Measurements from ENCODE around the gene LRRN2.
"Not testable (repeated sequence)": the region's sequence is repeated elsewhere in the genome, so short reads cannot be mapped to it uniquely, and the experiment has no call there.

Gene LRRN2

DNA sequence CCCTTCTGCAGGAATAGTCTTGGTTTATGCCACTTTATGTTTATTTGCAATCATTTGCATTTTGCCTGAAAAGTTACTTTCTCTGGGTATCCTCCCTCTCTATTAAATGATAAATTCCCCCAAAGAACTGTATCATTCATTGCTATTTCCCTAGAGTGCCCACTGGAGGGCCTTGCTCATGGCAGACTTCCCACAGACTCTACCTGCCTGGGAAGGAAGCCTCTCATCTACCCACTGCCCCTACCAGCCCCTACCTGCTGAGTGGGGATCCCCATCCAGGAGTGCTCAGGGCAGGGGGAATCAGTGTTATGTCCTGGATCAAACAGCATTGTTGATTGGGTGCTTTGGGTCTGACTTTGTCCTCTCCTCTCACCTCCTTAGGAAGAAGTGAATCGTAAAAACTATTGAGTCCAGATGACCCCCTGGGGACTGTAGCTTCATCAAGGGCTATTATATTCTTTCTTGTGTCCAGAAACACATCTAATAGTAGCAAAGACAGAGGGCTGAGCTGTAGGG lies 6.8 kb upstream of the LRRN2 start:
- no peak for DNase-seq (ENCODE audit: low spot score)

DNA sequence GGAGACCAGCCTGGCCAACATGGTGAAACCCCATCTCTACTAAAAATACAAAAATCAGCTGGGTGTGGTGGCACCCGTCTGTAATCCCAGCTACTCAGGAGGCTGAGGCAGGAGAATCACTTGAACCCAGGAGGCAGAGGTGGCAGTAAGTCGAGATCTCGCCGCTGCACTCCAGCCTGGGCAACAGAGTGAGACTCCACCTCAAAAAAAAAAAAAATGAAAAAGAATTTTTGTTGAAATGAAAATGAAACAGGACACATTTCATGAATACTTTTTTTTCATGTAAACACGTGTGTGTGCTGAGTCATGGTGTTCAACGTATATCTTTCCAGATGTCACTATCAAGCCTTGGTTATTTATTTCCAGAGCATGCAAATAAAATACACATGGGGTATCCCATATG lies 5.8 kb upstream of the LRRN2 start:
- not testable (repeated sequence) for DNase-seq (ENCODE audit: low spot score)

DNA sequence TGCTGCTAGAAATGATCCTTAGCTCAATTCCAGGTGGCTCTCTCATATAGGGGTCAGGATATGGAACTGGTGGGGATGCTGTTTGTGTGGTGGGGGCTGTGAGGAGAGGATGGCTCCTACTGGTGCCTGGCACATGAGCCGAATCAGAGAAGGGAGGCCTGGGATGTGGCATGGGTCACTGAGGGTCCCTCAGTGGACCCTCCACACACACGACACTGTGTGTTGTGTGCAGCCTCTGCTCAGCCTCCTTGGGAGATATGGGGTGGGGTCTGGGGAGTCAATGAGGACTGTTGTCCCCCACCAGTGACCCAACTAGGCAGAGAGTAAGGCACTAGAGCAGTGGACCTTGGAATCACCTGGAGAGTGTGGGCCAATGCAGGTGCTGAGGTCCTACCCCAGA lies 3.2 kb upstream of the LRRN2 start:
- DNase-seq (ENCODE audit: low spot score): no peak

DNA sequence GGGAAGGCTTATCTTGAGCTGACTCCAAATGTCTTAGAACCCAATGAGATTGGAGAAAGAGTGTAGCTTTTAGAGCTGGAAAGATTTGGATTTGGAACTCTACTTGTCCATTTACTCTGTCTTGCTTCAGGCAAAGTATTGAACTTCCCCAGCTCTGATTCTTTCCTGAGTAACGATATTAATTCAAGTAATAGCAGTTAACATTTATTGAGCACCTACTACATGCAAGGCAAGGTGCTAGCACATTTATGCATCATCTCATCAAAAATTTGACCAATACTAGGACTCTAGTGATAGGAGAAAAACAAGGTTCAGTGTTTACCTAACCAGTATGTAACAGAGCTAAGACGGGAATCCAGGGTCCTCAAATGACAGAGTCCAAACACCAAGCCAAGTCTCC lies 2.5 kb upstream of the LRRN2 start:
- DNase-seq (ENCODE audit: low spot score): no peak

DNA sequence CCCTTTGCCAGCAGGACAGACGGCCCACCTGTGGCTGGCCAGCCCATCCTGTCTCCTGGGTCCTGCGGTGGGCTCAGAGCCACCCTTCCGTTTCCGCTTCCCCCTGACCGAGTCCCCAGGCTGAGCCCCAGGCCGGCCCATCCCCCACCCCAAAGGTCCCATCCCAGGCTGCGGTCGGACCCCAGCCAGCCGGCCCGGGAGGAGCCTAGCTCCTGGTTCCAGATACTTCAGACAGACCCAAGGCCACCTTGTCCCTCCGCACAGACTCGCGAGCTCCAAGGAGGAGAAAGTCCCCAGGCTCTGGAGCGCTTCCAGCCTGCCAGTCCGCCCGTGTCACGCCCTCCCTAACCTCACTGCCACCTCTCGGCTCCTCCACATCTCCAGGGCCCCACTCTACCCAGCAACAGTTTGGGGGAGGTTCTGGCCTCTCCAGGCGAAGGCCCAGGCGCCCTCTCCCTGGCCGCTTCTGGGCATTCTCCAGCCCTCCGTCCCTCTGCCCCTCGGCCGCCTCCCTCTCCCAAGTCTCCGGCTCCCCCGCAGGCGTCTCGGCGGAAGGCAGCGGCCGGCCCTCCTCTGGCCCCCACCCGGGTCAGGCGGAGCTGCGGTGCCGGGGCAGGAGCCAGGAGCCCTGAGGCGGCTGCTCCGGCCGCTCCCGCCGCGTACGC lies 835 bp downstream of the LRRN2 start:
- DNase-seq (ENCODE audit: low spot score): no peak

DNA sequence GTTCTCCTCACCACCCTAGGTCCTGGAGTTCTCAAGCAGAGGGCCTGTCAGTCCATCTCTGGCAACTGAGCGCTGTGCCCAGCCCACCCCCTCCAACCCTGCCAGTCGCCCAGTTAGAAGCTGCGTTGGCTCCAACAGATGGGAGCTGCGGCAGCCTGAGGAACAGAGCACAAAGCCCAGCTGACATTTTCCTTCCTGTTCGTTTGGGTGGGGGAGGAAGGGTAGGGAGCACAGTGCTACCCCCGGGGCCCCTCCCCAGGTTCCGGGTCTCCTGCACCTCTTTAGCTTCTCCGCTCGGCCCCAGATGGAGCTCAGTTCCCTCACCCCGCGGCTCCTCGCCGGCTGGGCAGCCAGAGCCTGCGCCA lies 1.4 kb downstream of the LRRN2 start:
- no peak for DNase-seq (ENCODE audit: low spot score)

DNA sequence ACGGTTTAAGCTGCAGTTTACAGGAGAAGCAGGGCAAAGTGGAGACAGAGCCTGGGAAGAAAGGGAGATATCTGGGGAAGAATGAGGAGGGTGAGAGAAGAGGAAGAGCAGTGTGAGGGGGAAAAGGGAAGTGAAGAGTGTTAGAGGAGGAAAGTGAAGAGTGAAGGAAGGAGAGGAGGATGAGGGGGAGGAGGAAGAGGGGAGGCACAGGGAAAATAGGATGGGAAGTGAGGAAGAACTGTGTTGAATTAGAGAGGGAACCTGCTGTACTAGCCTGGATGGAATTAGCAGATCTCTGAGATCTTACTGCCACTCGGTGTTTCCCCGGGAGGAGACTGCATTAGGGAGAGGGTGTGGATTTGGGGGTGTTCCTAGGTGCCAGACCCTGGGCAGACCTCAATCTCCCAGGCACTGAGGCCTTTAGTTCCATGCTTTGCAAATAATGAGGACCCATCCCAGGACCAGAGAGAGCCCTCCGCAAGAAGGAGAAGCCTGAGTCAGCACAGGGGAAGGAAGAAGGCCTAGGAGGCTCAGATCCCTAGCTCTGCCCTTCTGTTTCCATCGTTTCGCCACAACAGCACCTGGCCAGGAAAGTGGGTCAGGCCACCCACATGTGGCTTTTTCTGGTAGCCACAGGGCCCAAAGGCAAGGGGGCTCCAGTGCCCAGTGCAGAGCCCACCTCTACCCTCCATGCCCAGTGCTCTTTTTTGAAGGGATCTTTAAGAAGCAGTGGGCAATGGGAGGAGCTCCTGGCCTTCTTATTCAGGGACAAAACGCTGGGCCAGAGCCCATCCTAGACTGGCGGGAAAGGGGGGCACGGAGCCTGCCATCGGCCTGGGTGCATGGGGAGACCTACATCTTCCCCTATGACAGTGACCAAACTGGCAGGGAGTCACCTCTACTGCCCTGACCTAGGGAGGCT lies 2.0 kb downstream of the LRRN2 start:
- no peak for DNase-seq (ENCODE audit: low spot score)

DNA sequence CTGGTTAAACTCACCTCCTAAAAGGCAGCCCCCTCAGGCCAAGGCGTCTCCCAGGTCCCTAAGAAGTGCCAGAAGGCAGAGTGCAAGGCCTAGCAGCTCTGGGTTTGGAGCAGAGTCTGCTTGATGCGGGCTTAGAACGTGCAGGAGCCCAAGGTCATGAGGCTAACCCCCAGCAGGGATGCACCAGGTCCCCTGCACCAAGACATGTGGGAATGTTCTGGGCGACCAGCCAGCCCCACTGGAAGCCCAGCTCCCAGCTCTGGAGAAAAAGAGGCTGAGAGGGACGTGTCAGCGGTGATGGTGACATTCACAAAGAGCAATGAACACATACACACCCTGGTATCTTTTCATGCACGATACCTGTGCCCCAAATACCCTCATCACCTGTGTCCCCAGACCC lies 5.1 kb downstream of the LRRN2 start:
- DNase-seq (ENCODE audit: low spot score): no peak

DNA sequence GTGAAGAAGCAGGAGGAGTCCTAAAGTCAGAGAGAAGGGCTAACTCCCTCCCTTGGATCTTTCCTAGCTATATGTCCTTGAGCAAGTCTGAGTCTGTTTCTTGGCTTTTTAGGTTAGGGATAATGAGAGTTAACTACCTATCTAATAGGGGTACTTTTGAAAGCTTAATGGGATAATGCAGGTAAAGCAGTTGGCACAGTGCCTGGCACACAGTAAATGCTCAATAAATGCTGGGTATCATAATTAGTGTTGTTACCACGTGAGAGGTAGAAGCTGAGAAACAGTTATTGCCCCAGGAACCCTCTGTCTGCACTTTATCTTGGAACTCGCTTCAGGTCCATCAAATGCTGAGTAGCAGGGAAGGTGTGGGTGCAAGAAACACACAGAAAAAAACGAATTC lies 5.5 kb downstream of the LRRN2 start:
- DNase-seq (ENCODE audit: low spot score): no peak

DNA sequence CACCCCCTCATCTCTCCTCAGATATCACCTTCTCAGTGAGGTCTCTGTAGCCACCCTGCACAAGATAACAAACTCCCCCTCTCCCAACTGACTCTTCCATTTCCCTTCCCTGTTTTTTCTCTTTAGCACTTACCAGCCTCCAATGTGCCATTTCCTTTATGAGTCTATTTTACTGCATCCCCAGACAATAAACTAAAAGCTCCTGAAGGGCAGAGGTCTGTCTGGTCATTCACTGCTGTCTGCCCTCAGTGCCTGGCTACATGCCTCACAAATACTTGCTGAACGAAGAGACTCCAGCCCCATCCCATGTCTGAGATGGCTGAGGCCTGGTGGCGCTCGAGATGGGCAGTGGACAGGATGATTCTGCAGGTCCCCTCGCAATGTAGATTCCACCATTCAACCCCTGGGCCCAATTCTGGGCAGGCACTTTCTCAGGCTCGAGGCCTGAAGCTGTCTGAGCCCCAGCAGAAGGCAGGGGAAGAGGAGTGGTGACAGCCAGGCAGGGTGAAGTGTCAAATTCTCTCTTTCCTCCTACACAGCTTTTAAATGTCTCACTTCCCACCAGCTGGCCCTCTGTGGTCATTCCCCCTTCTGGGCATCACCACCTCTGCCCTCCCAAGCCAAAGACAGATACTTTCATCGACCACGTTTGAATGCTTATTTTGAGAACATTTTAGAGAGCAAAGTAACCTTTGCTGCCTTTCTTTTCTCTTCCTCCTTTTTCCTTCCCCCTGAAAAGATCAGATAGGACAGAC lies 6.6 kb downstream of the LRRN2 start:
- no peak for DNase-seq (ENCODE audit: low spot score)

DNA sequence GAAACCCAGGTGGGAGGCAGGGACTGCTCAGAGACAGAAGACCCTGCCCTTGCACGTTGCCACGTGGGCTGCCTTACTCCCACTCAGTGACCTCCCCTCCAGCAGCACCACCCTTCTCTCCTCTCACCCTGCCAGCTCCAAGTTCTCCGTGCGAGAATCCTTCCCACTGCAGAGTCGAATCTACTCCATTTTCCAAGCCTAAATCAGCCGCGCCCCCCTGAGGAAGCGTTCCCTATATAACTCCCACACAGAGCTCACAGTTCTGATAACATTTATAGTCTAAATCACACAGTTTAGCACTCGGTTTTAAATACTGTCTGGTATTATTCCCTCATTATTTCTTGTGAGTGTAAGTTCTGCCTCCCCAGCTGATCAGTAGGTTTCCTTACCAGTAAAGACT lies 7.7 kb downstream of the LRRN2 start:
- DNase-seq (ENCODE audit: low spot score): no peak

DNA sequence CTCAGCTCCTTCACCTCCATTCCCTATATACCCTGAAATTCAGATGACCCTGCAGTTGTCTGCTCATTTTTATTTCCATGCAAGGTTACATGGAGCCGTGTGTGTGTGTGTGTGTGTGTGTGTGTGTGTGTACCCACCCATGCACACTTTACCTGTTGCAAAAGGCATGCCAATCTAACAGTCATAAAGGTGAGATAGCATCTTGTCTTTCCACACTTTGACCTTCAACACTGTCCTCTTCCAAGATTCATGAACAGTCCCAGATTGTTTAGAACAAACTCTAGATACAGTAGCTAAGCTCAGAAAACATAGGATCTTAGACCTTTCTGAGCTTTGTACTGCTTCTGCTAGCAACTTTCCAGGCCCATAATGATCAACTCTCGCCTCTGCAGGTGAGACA lies 9.5 kb downstream of the LRRN2 start:
- DNase-seq (ENCODE audit: low spot score): no peak

DNA sequence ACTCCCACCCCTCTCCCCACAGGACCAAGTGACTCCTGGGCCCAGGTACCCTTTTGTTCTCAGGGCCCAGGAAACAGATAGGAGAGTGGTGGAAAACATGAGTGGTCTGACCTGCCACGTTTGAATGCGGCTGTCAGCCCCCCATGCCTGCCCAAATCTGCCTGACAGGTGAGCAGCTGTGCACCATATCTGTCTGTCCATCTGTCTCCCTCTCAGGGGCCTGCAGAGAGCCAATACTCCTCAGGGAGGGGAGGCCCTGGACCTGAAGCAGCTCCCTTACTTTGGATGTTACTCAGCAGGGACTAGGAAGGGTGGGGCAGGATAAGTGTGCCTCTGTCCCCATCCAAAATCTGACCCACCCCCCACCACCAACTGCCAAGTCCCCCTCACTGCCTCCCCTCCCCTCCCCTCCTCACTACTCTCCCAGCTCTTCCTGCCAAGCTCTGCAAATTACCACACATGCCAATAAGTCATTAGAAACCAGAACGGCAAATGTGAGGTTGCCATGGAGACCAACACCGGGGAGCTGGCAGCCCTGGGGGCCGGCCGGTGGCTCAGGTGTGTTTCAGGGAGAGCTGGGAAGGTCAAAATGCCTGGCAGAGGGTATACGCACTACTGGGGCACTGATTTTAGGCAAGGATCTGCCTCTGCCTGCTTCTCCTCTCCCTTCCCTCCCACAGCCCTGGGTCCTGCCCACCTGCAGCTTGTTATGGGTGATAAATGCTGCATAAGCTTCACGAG lies 11.5 kb downstream of the LRRN2 start:
- no peak for DNase-seq (ENCODE audit: low spot score)

DNA sequence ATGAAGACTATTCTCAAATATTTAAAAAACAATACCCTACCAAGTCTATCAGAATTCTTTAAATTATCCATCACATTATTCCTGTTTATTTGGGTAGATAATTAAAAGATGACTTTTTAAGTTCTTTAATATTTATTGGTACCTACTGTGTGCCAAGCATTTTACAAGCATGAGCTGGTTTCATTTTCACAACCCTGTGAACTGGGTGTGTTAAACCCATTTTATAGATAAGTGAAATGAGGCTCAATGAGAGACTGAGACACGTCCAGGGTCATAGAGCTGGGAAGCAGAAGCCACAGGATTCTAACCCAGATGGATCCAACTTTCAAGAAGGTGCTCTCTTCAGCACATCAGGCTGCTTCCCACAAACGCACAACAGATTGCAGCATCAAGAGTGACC lies 12.3 kb downstream of the LRRN2 start:
- no peak for DNase-seq (ENCODE audit: low spot score)

DNA sequence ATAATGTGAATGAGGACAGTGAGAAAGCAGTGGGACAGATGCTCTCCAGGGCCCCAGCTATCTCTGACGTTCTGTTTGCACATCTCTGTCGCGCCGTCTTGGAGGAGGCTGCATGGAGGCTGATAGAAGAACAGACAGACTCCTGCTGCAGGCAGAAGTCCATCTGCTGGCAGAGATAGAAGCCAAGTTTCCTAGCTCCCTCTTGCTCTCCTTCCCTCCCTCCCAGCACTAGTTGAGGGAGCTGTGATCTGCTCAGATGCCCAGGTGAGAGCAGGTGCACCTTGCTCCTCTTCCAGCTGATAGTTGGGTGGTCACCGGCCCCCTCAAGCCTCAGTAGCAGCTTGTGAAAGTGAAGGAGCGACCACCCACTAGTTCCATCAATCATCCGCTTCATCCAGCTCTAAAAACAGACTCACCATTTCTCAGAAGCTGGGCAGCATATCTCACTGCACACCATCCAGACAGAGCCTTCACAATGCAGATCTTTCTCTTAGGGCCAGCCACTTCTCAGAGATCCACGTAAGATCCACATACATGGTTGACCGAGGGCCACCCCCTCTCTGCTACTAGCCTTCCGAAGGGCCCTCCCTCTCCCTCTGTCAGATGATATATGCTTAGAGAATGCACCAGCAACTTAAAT lies 12.9 kb downstream of the LRRN2 start:
- no peak for DNase-seq (ENCODE audit: low spot score)

DNA sequence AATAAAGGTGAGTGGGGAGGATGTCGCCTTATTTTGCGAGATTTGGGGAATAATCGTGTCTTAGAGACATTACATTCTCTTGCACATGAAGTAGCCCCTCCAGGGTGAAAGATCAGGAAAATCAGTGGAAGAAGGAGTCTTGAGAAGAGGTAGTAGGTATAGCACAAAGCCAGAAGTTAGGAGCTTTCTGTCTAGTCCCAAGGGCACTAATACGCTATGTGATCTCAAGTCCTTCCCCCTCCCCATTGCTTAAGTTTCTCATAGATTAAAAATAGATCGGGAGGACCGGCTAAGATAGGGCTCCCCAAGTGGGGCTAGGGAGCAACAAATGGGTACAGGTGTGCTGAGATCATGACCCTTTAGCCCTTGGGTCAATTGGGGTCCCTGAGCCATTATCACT lies 13.5 kb downstream of the LRRN2 start:
- no peak for DNase-seq (ENCODE audit: low spot score)

DNA sequence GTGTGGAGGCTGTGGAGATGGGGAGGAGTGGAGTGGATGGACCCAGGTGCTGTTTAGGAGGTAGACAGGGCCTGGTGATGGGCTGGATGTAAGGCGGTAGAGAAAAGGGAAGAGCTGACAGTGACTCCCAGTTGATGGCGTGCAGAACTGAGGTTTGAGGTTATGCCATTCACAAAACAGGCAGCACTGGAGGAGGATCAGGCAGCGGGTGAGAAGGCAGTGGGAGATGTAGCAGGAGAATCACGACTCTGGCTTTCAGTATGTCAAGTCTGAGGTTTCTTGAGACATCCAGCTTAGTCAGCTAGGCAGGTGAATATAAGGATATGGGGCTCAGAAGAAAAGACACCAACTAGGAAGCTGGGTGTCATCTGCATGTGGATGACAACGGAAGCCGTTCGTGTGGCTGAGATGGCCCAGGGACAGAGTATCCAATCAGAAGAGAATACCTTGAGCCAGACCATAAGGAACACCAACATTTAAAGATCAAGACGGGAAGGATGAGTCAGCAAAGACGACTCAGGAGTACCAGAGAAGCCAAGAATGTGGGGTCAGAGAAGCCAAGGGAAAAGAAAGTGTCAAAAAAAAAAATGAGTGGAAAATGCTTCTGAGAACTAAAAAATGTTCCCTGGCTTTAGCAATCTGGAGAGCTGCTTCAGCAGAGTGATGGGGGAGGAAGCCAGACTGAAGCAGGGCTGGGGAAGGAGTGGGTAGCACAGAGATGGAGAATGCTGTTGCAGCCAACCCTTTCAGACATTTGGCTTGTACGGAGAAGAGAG lies 15.2 kb downstream of the LRRN2 start:
- DNase-seq (ENCODE audit: low spot score): no peak

DNA sequence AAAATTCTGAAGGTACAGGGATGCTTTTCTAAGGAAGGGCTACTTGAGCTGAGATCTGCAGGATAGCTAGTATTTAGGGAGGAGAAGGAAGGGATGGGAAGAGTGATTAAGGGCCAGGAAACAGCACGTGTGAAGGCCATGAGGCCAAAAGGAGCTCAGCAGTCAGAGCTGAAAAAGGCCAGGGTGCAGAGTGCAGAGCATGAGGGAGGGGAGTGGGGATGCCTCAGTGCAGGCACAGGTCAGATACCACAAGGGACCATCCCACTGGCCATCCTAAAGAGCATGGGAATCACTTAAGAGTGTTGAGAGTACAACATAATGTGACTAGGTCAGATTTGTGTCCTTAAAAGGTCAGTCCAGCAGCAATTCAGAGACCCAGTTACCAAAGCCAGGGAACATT lies 16.0 kb downstream of the LRRN2 start:
- DNase-seq (ENCODE audit: low spot score): no peak

DNA sequence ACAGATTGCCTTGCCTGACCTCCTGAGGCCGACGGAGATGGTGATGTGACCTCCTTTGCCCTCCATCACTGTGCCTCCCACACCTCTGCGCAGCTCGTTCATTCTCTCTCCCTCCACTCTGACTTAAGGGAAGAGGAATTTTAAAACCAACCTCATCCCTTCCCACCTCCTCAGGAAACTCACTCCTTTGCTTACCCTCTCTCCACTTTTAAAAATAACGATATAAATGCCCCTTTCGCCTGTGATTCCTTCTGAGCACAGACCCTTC lies 21.2 kb downstream of the LRRN2 start:
- DNase-seq (ENCODE audit: low spot score): no peak

DNA sequence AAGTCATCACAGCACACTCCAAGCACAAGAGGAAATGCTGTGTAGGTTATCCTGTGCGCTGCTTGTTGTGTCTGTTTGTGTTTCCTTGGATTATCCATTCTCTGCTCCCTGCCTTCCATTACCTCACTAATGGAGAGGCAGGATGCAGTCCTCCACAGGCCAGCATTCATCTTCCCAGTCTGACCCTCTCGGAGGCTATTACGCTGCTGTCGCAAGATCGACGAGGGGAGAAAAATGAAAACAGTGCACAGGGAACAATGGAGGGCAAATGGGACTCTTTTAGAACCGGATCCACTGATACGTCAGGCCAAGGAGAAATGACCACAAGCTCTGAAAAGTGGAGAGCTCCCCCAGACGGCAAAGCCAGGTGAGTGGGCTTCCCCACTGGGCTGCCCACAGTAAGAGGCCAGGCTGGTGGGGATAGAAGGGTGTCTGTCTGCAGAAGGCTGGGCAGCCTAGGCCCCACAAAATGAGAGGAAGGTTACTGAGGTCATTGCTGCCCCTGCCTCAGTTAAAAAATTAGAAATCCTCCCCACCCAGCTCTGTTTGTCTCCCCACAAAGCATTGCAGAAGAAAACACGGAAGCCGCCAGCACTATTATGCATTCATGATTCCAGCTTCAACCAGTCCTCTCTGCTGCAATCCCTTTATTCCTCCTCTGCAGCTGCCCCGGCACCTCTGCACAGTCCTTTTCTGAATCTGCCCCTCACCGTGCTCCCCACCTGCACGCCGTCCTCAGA lies 21.7 kb downstream of the LRRN2 start:
- DNase-seq (ENCODE audit: low spot score): no peak

Measured in germinal center (tissue), 1 donor.